Measurements from ENCODE around the gene TARS1. TPM values are rescaled to one million over a fixed set of nuclear protein-coding genes. Genes with fewer than 3 reads are reported as not detected.

The TARS1 gene
- total RNA-seq: 413 and 437 TPM in 2 replicates

DNA sequence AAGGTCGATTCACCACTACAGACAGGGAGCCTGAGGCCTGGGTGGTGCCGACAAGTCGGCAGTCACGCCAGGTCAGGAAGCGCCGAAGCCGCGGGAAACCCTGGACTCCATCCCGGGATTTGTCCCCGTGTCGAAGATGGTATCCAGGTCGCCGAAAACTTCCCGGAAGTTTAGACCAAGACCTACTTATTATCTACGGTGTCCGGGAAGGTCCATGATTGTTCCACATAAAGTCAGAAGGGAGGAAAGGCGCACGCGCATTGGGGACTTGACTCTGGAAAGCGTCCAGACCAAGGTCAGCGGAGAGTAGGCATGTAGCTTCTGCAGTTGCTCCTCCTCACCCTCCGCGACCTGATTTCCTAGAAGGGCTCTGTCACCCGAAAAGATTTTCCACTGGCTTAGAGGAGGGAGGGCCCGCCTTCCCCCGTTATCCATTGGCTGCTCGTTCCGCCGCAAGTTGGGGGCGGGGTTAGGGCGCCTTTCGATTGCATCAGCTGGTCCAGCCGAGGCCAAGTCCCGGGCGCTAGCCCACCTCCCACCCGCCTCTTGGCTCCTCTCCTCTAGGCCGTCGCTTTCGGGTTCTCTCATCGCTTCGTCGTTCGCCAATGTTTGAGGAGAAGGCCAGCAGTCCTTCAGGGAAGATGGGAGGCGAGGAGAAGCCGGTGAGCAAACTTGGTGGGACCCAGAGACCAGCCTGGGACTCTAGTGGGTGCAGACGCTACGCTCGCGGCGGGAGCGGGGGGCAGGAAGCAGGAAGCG lies at the start of gene TARS1:
TARS1 (plus strand) TSS at position 484 of the 759 bp plus-strand sequence; CDS start at position 606, 122 bp downstream.

